ENCODE data around the gene LRRC46. TPM values are rescaled to one million over a fixed set of nuclear protein-coding genes. Genes with fewer than 3 reads are reported as not detected.

The LRRC46 gene
- total RNA-seq, 2 experiments from 2014 or later = 0.31 to 0.52 TPM

- H3K9me3 Mint-ChIP-seq = no peaks in the 10 kb centered on the region
- intact Hi-C loops (cut with micrococcal nuclease) = no loop called here
- peaks cover 37% of the 10 kb centered on the region for H3K27me3 Mint-ChIP-seq (ENCODE audit: low read depth)
- no peaks in the 10 kb centered on the region for H3K36me3 Mint-ChIP-seq (ENCODE audit: low read depth)
- H3K4me3 Mint-ChIP-seq = no peak overlapping the region
- no peak for DNase-seq
- no peak overlapping the region for H3K27ac Mint-ChIP-seq
- CTCF ChIA-PET = interaction anchor here (0.7 to 1.1 kb wide), 2 partner anchors 16 to 28 kb away, joined by 4 read pairs; no protein-coding TSS in a partner anchor
- peaks cover 7% of the 10 kb centered on the region for H3K4me1 Mint-ChIP-seq (ENCODE audit: low read depth)
These were observed 43.8 kb downstream of the LRRC46 start for GRCh38 chr17:47875011-47875985.

- no peak overlapping the region for H3K27ac Mint-ChIP-seq
- no peaks in the 10 kb centered on the region for H3K9me3 Mint-ChIP-seq
- H3K4me3 Mint-ChIP-seq = no peak overlapping the region
- CTCF ChIA-PET = no interaction called here
- peaks cover 4% of the 10 kb centered on the region for H3K4me1 Mint-ChIP-seq (ENCODE audit: low read depth)
- no peaks in the 10 kb centered on the region for H3K36me3 Mint-ChIP-seq (ENCODE audit: low read depth)
- DNase-seq = no peak
- H3K27me3 Mint-ChIP-seq (ENCODE audit: low read depth) = peaks cover 22% of the 10 kb centered on the region
- intact Hi-C loops (cut with micrococcal nuclease) = no loop called here
These were observed 46.0 kb downstream of the LRRC46 start for GRCh38 chr17:47877368-47878034.

- H3K4me3 Mint-ChIP-seq = no peak overlapping the region
- no peak overlapping the region for H3K27ac Mint-ChIP-seq
- CTCF ChIA-PET = no interaction called here
- H3K36me3 Mint-ChIP-seq (ENCODE audit: low read depth) = no peaks in the 10 kb centered on the region
- DNase-seq = no peak
- H3K27me3 Mint-ChIP-seq (ENCODE audit: low read depth) = peaks cover 21% of the 10 kb centered on the region
- intact Hi-C loops (cut with micrococcal nuclease) = no loop called here
- peaks cover 12% of the 10 kb centered on the region for H3K4me1 Mint-ChIP-seq (ENCODE audit: low read depth)
- no peaks in the 10 kb centered on the region for H3K9me3 Mint-ChIP-seq
These were observed 46.9 kb downstream of the LRRC46 start for GRCh38 chr17:47878203-47879027.

- CTCF ChIA-PET = interaction anchor here (0.7 to 1.6 kb wide), 4 partner anchors 12 to 37 kb away, joined by 3 to 12 read pairs (median 4); partner anchors contain the start of gene SCRN2
- peaks cover 14% of the 10 kb centered on the region for H3K27me3 Mint-ChIP-seq (ENCODE audit: low read depth)
- no peaks in the 10 kb centered on the region for H3K9me3 Mint-ChIP-seq
- DNase-seq = no peak
- H3K27ac Mint-ChIP-seq = no peak overlapping the region
- intact Hi-C loops (cut with micrococcal nuclease) = no loop called here
- H3K4me1 Mint-ChIP-seq (ENCODE audit: low read depth) = peaks cover 19% of the 10 kb centered on the region
- no peaks in the 10 kb centered on the region for H3K36me3 Mint-ChIP-seq (ENCODE audit: low read depth)
- no peak overlapping the region for H3K4me3 Mint-ChIP-seq
These were observed 47.6 kb downstream of the LRRC46 start for GRCh38 chr17:47879028-47879585.

- no peaks in the 10 kb centered on the region for H3K36me3 Mint-ChIP-seq (ENCODE audit: low read depth)
- H3K27ac Mint-ChIP-seq = no peak overlapping the region
- H3K4me3 Mint-ChIP-seq = no peak overlapping the region
- H3K27me3 Mint-ChIP-seq (ENCODE audit: low read depth) = peaks cover 11% of the 10 kb centered on the region
- CTCF ChIA-PET = interaction anchor here (0.7 to 1.6 kb wide), 4 partner anchors 11 to 38 kb away, joined by 3 to 12 read pairs (median 4); partner anchors contain the start of gene SCRN2
- DNase-seq = no peak
- intact Hi-C loops (cut with micrococcal nuclease) = no loop called here
- H3K4me1 Mint-ChIP-seq (ENCODE audit: low read depth) = peaks cover 26% of the 10 kb centered on the region
- no peaks in the 10 kb centered on the region for H3K9me3 Mint-ChIP-seq
These were observed 48.4 kb downstream of the LRRC46 start for GRCh38 chr17:47879776-47880454.

GRCh38 chr17:47882247-47882646, 50.8 kb downstream of the LRRC46 start:
- peaks cover 5% of the 10 kb centered on the region for H3K27me3 Mint-ChIP-seq (ENCODE audit: low read depth)
- H3K4me3 Mint-ChIP-seq = no peak overlapping the region
- DNase-seq = no peak
- H3K4me1 Mint-ChIP-seq (ENCODE audit: low read depth) = peaks cover 39% of the 10 kb centered on the region
- H3K36me3 Mint-ChIP-seq (ENCODE audit: low read depth) = no peaks in the 10 kb centered on the region
- H3K27ac Mint-ChIP-seq = no peak overlapping the region
- H3K9me3 Mint-ChIP-seq = no peaks in the 10 kb centered on the region
- intact Hi-C loops (cut with micrococcal nuclease) = no loop called here
- CTCF ChIA-PET = interaction anchor here (15.6 kb wide), 1 partner anchor 36 kb away, joined by 460 read pairs; the partner anchor contains the start of genes SCRN2 and SP6

GRCh38 chr17:47882695-47883588, 51.5 kb downstream of the LRRC46 start:
- no peak for DNase-seq
- Mint-ChIP-seq H3K27me3 (ENCODE audit: low read depth) (peaks cover 5% of the 10 kb centered on the region), H3K4me1 (ENCODE audit: low read depth) (peaks cover 39% of the 10 kb centered on the region), H3K4me3 (no peak overlapping the region), H3K27ac (no peak overlapping the region), H3K9me3 (no peaks in the 10 kb centered on the region), H3K36me3 (ENCODE audit: low read depth) (no peaks in the 10 kb centered on the region)
- intact Hi-C loops (cut with micrococcal nuclease) = no loop called here
- CTCF ChIA-PET = interaction anchor here (0.8 to 15.6 kb wide), 2 partner anchors 10 to 36 kb away, joined by 3 to 460 read pairs; partner anchors contain the start of genes SCRN2 and SP6

- no peak for DNase-seq
- Mint-ChIP-seq H3K36me3 (ENCODE audit: low read depth) (no peaks in the 10 kb centered on the region), H3K4me1 (ENCODE audit: low read depth) (peaks cover 38% of the 10 kb centered on the region), H3K4me3 (no peak overlapping the region), H3K27ac (no peak overlapping the region), H3K9me3 (no peaks in the 10 kb centered on the region), H3K27me3 (ENCODE audit: low read depth) (peaks cover 3% of the 10 kb centered on the region)
- intact Hi-C loops (cut with micrococcal nuclease) = no loop called here
- CTCF ChIA-PET = interaction anchor here (1.8 to 15.6 kb wide), 3 partner anchors 19 to 37 kb away, joined by 5 to 460 read pairs (median 11); partner anchors contain the start of genes SCRN2 and SP6
These were observed 52.3 kb downstream of the LRRC46 start for GRCh38 chr17:47883589-47884426.

GRCh38 chr17:47884427-47884740, 52.9 kb downstream of the LRRC46 start:
- no peak for DNase-seq
- Mint-ChIP-seq H3K9me3 (no peaks in the 10 kb centered on the region), H3K36me3 (ENCODE audit: low read depth) (no peaks in the 10 kb centered on the region), H3K4me3 (no peak overlapping the region), H3K27ac (no peak overlapping the region), H3K4me1 (ENCODE audit: low read depth) (peaks cover 34% of the 10 kb centered on the region), H3K27me3 (ENCODE audit: low read depth) (no peaks in the 10 kb centered on the region)
- CTCF ChIA-PET = interaction anchor here (1.2 to 15.6 kb wide), 6 partner anchors 14 to 66 kb away, joined by 3 to 460 read pairs (median 8); partner anchors contain the start of genes SCRN2 and SP6
- intact Hi-C loops (cut with micrococcal nuclease) = no loop called here

Data from activated naive CD4-positive, alpha-beta T cell treated with anti-CD3 and anti-CD28 coated beads for 36 hours (primary cell).